MM.1S (cell line): ENCODE results near the gene SRRM4.

Source experiments
- DNase-seq: peaks from one replicate; pipeline ENCODE4 v3.0.0-alpha.2; 2015
- H2AFZ ChIP-seq: fragments of 300-600 bp; sonication (generic); 2 replicates; pipeline ENCODE4 v1.6.0; 2016; ENCODE audit warnings: antibody characterized with exemption, low read length
- H3F3A ChIP-seq: fragments of 300-600 bp; sonication (generic); 2 replicates; pipeline ENCODE4 v1.6.1; 2016; ENCODE audit warnings: mild to moderate bottlenecking, antibody characterized with exemption, low read length, moderate library complexity, mixed read lengths; ENCODE audit not compliant: insufficient read depth
- H3K27ac ChIP-seq: fragments of 300-600 bp; sonication (generic); 2 replicates; pipeline ENCODE4 v1.5.1; 2016; ENCODE audit warnings: mild to moderate bottlenecking, low read length
- H3K27me3 ChIP-seq: fragments of 300-600 bp; sonication (generic); replicated peaks from 2 replicates; pipeline ENCODE4 v1.6.0; 2016; ENCODE audit warnings: low read length; ENCODE audit not compliant: insufficient read depth
- H3K36me3 ChIP-seq: fragments of 300-600 bp; sonication (generic); replicated peaks from 2 replicates; pipeline ENCODE4 v1.6.1; 2016; ENCODE audit warnings: mild to moderate bottlenecking, low read length, mixed read lengths; ENCODE audit not compliant: insufficient read depth
- H3K4me1 ChIP-seq: fragments of 300-600 bp; sonication (generic); 2 replicates; pipeline ENCODE4 v1.6.1; 2016; ENCODE audit warnings: low read length, mixed read lengths
- H3K4me2 ChIP-seq: fragments of 300-600 bp; sonication (generic); 2 replicates; pipeline ENCODE4 v1.6.0; 2016; ENCODE audit warnings: low read depth, low read length
- H3K4me3 ChIP-seq: fragments of 300-600 bp; sonication (generic); 2 replicates; pipeline ENCODE4 v1.5.1; 2016; ENCODE audit warnings: low read length, mixed read lengths
- H3K79me2 ChIP-seq: fragments of 300-600 bp; sonication (generic); 2 replicates; pipeline ENCODE4 v1.6.1; 2016; ENCODE audit warnings: mixed run types, low read length, mixed read lengths
- H3K9ac ChIP-seq: fragments of 300-600 bp; sonication (generic); 2 replicates; pipeline ENCODE4 v1.6.1; 2016; ENCODE audit warnings: low read length, mixed read lengths
- H3K9me2 ChIP-seq: fragments of 300-600 bp; sonication (generic); replicated peaks from 2 replicates; pipeline ENCODE4 v1.6.1; 2016; ENCODE audit warnings: mild to moderate bottlenecking, low read length, mixed read lengths; ENCODE audit not compliant: insufficient read depth
- H3K9me3 ChIP-seq: fragments of 300-600 bp; sonication (generic); replicated peaks from 2 replicates; pipeline ENCODE4 v1.6.1; 2016; ENCODE audit warnings: mild to moderate bottlenecking, low read length, mixed read lengths; ENCODE audit not compliant: insufficient read depth
- H4K20me1 ChIP-seq: fragments of 300-600 bp; sonication (generic); 2 replicates; pipeline ENCODE4 v1.6.1; 2016; ENCODE audit warnings: mild to moderate bottlenecking, low read length, moderate library complexity, mixed read lengths; ENCODE audit not compliant: insufficient read depth
- EZH2 ChIP-seq: fragments of 300-600 bp; sonication (generic); optimal IDR thresholded peaks from 2 replicates; pipeline ENCODE3; 2017; ENCODE audit warnings: low read depth, mild to moderate bottlenecking, antibody characterized with exemption, low read length, mixed read lengths
- EZH2phosphoT487 ChIP-seq: fragments of 300-600 bp; sonication (generic); IDR thresholded peaks from 2 replicates; pipeline ENCODE4 v1.6.1; 2018; ENCODE audit warnings: antibody characterized with exemption, low read length
- TF ChIP-seq, protein P1 (sequence below): fragments of 300-600 bp; sonication (generic); IDR thresholded peaks from 2 replicates; pipeline ENCODE4 v1.5.1; 2016; ENCODE audit warnings: antibody characterized with exemption, low read length, mixed read lengths

SRRM4 gene

DNA sequence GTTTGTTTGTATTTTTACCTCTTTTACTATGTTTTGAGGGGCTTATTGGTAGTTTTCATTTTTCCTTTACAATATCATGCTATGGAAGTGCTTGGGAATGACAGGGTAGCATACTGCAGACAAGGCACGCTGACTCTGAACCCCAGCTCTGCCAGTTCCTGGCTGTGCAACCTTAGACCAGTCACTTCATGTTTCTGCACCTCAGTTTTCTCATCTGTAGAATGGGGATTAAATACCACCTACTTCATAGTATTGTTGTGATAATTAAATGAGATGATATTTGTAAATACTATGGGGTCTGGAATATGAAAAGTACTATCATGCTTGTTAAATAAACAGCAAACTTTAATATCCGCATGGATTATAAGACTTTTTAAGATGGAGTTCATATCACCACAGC is 35.4 kb downstream of the SRRM4 start:
- Histone ChIP-seq H3K9me3 (no peaks in the 10 kb centered on the region), H3K27ac (no peak overlapping the region), H3K9ac (no peak overlapping the region), H3K79me2 (no peaks in the 10 kb centered on the region), H4K20me1 (no peaks in the 10 kb centered on the region), H3K27me3 (no peaks in the 10 kb centered on the region), H3K4me1 (no peaks in the 10 kb centered on the region), H2AFZ (no peak overlapping the region), H3F3A (no peaks in the 10 kb centered on the region), H3K4me3 (no peak overlapping the region), H3K36me3 (no peaks in the 10 kb centered on the region), H3K4me2 (no peak overlapping the region), H3K9me2 (no peaks in the 10 kb centered on the region)
- no peak for DNase-seq
- no peak for TF ChIP-seq EZH2phosphoT487
- TF ChIP-seq, protein P1, sequence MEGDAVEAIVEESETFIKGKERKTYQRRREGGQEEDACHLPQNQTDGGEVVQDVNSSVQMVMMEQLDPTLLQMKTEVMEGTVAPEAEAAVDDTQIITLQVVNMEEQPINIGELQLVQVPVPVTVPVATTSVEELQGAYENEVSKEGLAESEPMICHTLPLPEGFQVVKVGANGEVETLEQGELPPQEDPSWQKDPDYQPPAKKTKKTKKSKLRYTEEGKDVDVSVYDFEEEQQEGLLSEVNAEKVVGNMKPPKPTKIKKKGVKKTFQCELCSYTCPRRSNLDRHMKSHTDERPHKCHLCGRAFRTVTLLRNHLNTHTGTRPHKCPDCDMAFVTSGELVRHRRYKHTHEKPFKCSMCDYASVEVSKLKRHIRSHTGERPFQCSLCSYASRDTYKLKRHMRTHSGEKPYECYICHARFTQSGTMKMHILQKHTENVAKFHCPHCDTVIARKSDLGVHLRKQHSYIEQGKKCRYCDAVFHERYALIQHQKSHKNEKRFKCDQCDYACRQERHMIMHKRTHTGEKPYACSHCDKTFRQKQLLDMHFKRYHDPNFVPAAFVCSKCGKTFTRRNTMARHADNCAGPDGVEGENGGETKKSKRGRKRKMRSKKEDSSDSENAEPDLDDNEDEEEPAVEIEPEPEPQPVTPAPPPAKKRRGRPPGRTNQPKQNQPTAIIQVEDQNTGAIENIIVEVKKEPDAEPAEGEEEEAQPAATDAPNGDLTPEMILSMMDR: no peak
- no peak for TF ChIP-seq EZH2

DNA sequence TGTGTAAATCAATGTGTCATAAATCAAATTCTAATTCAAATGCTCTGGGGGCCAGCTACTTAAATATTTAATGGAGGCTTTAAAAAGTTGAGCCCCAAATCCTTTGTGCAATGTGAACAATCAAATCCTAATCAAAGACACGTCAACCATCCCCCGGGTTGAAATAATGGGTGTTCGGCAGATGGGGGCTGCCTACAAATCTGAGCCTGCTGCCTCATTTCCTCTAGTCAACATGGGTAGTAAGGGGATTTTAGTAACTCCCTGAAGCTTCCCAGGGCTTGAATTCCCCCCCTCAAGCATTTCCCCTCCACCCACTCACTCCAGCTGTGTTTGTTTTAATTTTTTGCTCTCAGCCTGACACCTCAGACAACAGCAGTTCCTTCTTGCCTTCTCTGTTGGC is 37.8 kb downstream of the SRRM4 start:
- no peak overlapping the region for H3K4me3 ChIP-seq
- no peaks in the 10 kb centered on the region for H3K27me3 ChIP-seq
- no peak overlapping the region for H3K9ac ChIP-seq
- no peaks in the 10 kb centered on the region for H4K20me1 ChIP-seq
- H3K9me2 ChIP-seq: no peaks in the 10 kb centered on the region
- H3K9me3 ChIP-seq: no peaks in the 10 kb centered on the region
- no peak overlapping the region for H3K4me2 ChIP-seq
- H3F3A ChIP-seq: no peaks in the 10 kb centered on the region
- DNase-seq: no peak
- H2AFZ ChIP-seq: no peak overlapping the region
- no peaks in the 10 kb centered on the region for H3K4me1 ChIP-seq
- TF ChIP-seq EZH2phosphoT487 (no peak), EZH2 (no peak)
- TF ChIP-seq, protein P1: no peak
- no peaks in the 10 kb centered on the region for H3K79me2 ChIP-seq
- no peaks in the 10 kb centered on the region for H3K36me3 ChIP-seq
- no peak overlapping the region for H3K27ac ChIP-seq

DNA sequence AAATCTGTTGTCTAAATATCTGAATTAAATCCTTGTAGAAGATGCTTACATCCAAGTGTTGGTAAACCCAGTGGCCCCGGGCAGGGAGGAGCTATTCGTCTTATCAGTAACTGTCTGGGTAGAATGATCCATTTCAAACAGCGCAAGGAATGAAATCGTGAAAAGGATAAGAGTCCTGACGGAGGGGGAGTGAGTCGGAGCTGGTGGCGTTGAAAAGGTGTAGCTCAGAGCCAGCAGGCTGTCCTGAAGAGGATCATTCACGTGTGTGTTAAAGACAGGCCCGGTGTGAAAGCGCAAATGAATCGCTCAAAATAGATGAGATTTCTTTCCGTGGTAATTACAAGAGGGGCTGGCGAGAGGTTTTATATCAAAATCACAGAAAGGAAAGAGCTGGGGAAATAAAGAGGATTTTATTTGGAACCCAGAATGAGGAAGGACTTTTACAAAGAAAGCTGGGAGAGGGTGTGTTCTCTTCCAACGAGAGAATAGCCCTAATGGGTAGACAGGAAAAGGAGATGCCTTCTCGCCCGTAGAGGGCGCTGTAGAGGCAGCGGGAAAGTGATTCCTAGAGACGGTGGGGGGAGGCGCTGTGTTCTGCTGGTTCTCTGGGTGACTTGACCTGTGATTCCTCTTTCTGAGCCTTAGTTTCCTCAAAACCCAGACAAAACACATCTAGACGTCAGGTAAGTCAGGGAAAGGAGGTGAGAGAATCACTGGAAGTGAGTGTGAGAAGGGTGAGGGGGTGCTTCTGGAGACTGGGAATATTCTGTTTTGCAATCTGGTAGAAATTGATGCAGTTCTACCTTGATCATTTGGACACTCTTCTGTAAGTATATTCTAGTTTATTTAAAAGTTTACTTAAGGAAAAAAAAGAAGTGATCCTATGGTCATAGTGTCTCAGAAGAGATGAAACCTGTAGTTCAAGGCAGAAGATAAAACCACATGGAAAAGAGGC is 39.3 kb downstream of the SRRM4 start:
- no peaks in the 10 kb centered on the region for H3K9me3 ChIP-seq

More for the DNA sequence above, 39.3 kb downstream of the SRRM4 start:
- no peak overlapping the region for H3K4me3 ChIP-seq
- H3K79me2 ChIP-seq: no peaks in the 10 kb centered on the region
- H3K27ac ChIP-seq: no peak overlapping the region
- no peak for DNase-seq
- H4K20me1 ChIP-seq: no peaks in the 10 kb centered on the region
- H3F3A ChIP-seq: no peaks in the 10 kb centered on the region
- no peak overlapping the region for H3K4me2 ChIP-seq
- TF ChIP-seq EZH2phosphoT487: no peak
- TF ChIP-seq, protein P1: peak; percentile 26
- H3K36me3 ChIP-seq: no peaks in the 10 kb centered on the region
- no peak overlapping the region for H3K9ac ChIP-seq
- H3K9me2 ChIP-seq: no peaks in the 10 kb centered on the region
- H3K4me1 ChIP-seq: no peaks in the 10 kb centered on the region
- no peaks in the 10 kb centered on the region for H3K27me3 ChIP-seq
- H2AFZ ChIP-seq: no peak overlapping the region
